OCI-LY1 (cell line): Measurements from ENCODE around the gene KATNBL1.
"Not testable (repeated sequence)": the region's sequence is repeated elsewhere in the genome, so short reads cannot be mapped to it uniquely, and the experiment has no call there.

Experiments
- H2AFZ ChIP-seq: fragments of 200-600 bp; sonication (generic), shearing (Covaris generic); 2 replicates; pipeline ENCODE4 v1.6.0; 2014; ENCODE audit warnings: antibody characterized with exemption, mild to moderate bottlenecking, low read length
- H3F3A ChIP-seq: fragments of 200-600 bp; sonication (generic), shearing (Covaris generic); 2 replicates; pipeline ENCODE4 v1.6.0; 2014; ENCODE audit warnings: mild to moderate bottlenecking, antibody characterized with exemption, low read length, moderate library complexity; ENCODE audit not compliant: insufficient read depth
- H3K27ac ChIP-seq: fragments of 200-600 bp; sonication (generic); 2 replicates; pipeline ENCODE4 v1.5.1; 2014; ENCODE audit warnings: low read length, mixed run types, mild to moderate bottlenecking, low read depth; ENCODE audit not compliant: poor library complexity, severe bottlenecking
- H3K27me3 ChIP-seq: fragments of 200-600 bp; sonication (generic); 2 replicates; pipeline ENCODE4 v1.6.0; 2014; ENCODE audit warnings: antibody characterized with exemption, mild to moderate bottlenecking, low read length, moderate library complexity; ENCODE audit not compliant: insufficient read depth
- H3K36me3 ChIP-seq: fragments of 200-600 bp; sonication (generic); 2 replicates; pipeline ENCODE4 v1.6.1; 2014; ENCODE audit warnings: mild to moderate bottlenecking, antibody characterized with exemption, low read length, moderate library complexity, mixed read lengths; ENCODE audit not compliant: insufficient read depth
- H3K4me1 ChIP-seq: fragments of 200-600 bp; sonication (generic); 2 replicates; pipeline ENCODE4 v1.5.1; 2014; ENCODE audit warnings: mild to moderate bottlenecking, low read length, moderate library complexity; ENCODE audit not compliant: insufficient read depth, severe bottlenecking
- H3K4me2 ChIP-seq: fragments of 200-600 bp; sonication (generic), shearing (Covaris generic); 2 replicates; pipeline ENCODE4 v1.6.1; 2014; ENCODE audit warnings: low read length
- H3K4me3 ChIP-seq: fragments of 200-600 bp; sonication (generic); 2 replicates; pipeline ENCODE4 v1.5.1; 2014; ENCODE audit warnings: low read length, low read depth, mild to moderate bottlenecking, mixed read lengths; ENCODE audit not compliant: poor library complexity, severe bottlenecking
- H3K79me2 ChIP-seq: fragments of 200-600 bp; shearing (Covaris generic); 2 replicates; pipeline ENCODE4 v1.6.1; 2016; ENCODE audit warnings: mixed run types, low read length, mixed read lengths; ENCODE audit not compliant: insufficient read depth
- H3K9ac ChIP-seq: fragments of 200-600 bp; sonication (generic), shearing (Covaris generic); 2 replicates; pipeline ENCODE4 v1.6.1; 2014; ENCODE audit warnings: mild to moderate bottlenecking, low read length, mixed read lengths
- H3K9me2 ChIP-seq: fragments of 200-600 bp; sonication (generic), shearing (Covaris generic); 2 replicates; pipeline ENCODE4 v1.6.1; 2014; ENCODE audit warnings: low read depth, mild to moderate bottlenecking, low read length, mixed read lengths
- H3K9me3 ChIP-seq: fragments of 200-600 bp; shearing (Covaris generic); 2 replicates; pipeline ENCODE4 v1.6.1; 2014; ENCODE audit warnings: low read length, mixed read lengths
- H4K20me1 ChIP-seq: fragments of 200-600 bp; sonication (generic), shearing (Covaris generic); 2 replicates; pipeline ENCODE4 v1.6.0; 2016; ENCODE audit warnings: mild to moderate bottlenecking, low read length; ENCODE audit not compliant: insufficient read depth
- CTCF ChIP-seq: fragments of 200-600 bp; sonication (generic), shearing (Covaris generic); IDR thresholded peaks from 2 replicates; pipeline ENCODE4 v1.5.1; 2017; ENCODE audit warnings: mild to moderate bottlenecking, antibody characterized with exemption, low read length, moderate library complexity, mixed read lengths
- EZH2 ChIP-seq: fragments of 200-600 bp; sonication (generic), shearing (Covaris generic); IDR thresholded peaks from 2 replicates; pipeline ENCODE4 v1.8.0; 2017; ENCODE audit warnings: borderline replicate concordance, mixed run types, mild to moderate bottlenecking, antibody characterized with exemption, low read length, moderate library complexity, mixed read lengths

Gene KATNBL1

GRCh38 chr15:34203936-34204335 is 6.0 kb downstream of the KATNBL1 start:
- no peak for TF ChIP-seq EZH2
- no peak for TF ChIP-seq CTCF
- Histone ChIP-seq H3K79me2 (peaks cover 13% of the 10 kb centered on the region), H3K9ac (no peak overlapping the region), H3F3A (no peaks in the 10 kb centered on the region), H3K9me2 (no peaks in the 10 kb centered on the region), H3K4me3 (no peak overlapping the region), H3K27ac (no peak overlapping the region), H3K4me1 (peaks cover 9% of the 10 kb centered on the region), H3K36me3 (peaks cover 5% of the 10 kb centered on the region; the same call in 1 of the 2 replicates), H2AFZ (no peak overlapping the region), H4K20me1 (no peaks in the 10 kb centered on the region), H3K27me3 (no peaks in the 10 kb centered on the region), H3K4me2 (no peak overlapping the region), H3K9me3 (0 out of 2 replicates have a peak, but pooled peaks cover 3% of the 10 kb centered on the region)

- TF ChIP-seq CTCF = no peak
- no peak for TF ChIP-seq EZH2
- H3K4me2 ChIP-seq = no peak overlapping the region
Measured at GRCh38 chr15:34203305-34203704, 6.6 kb downstream of the KATNBL1 start.

GRCh38 chr15:34193272-34193671 is 16.6 kb downstream of the KATNBL1 start:
- H3K27ac ChIP-seq, H4K20me1 ChIP-seq, H3K9me3 ChIP-seq, H3K4me3 ChIP-seq, H3K27me3 ChIP-seq, H3K4me2 ChIP-seq, H3K36me3 ChIP-seq, H3K9ac ChIP-seq, H3K4me1 ChIP-seq, H3F3A ChIP-seq, H2AFZ ChIP-seq, H3K9me2 ChIP-seq: not testable (repeated sequence)
- H3K79me2 ChIP-seq = peaks cover 18% of the 10 kb centered on the region; the same call in 1 of the 2 replicates

More at GRCh38 chr15:34203305-34203704, 6.6 kb downstream of the KATNBL1 start:
- no peaks in the 10 kb centered on the region for H3F3A ChIP-seq
- no peak overlapping the region for H3K4me3 ChIP-seq
- H3K36me3 ChIP-seq = peaks cover 5% of the 10 kb centered on the region; the same call in 1 of the 2 replicates
- no peak overlapping the region for H3K27ac ChIP-seq
- 0 out of 2 replicates have a peak, but pooled peaks cover 3% of the 10 kb centered on the region for H3K9me3 ChIP-seq
- no peaks in the 10 kb centered on the region for H3K9me2 ChIP-seq
- no peaks in the 10 kb centered on the region for H3K27me3 ChIP-seq
- peaks cover 3% of the 10 kb centered on the region for H3K4me1 ChIP-seq
- H3K79me2 ChIP-seq = peaks cover 7% of the 10 kb centered on the region; the same call in 1 of the 2 replicates
- H4K20me1 ChIP-seq = no peaks in the 10 kb centered on the region
- no peak overlapping the region for H2AFZ ChIP-seq
- no peak overlapping the region for H3K9ac ChIP-seq

- no peaks in the 10 kb centered on the region for H3K27me3 ChIP-seq
- H3K4me1 ChIP-seq = peaks cover 7% of the 10 kb centered on the region
- no peaks in the 10 kb centered on the region for H3F3A ChIP-seq
- TF ChIP-seq CTCF (no peak), EZH2 (no peak)
- H3K79me2 ChIP-seq = peaks cover 15% of the 10 kb centered on the region; the same call in 1 of the 2 replicates
- H4K20me1 ChIP-seq = no peaks in the 10 kb centered on the region
- no peak overlapping the region for H3K9ac ChIP-seq
- no peaks in the 10 kb centered on the region; the same call in 1 of the 2 replicates for H3K36me3 ChIP-seq
- H3K4me2 ChIP-seq = no peak overlapping the region
- H3K9me2 ChIP-seq = no peaks in the 10 kb centered on the region
- no peak overlapping the region for H3K4me3 ChIP-seq
- H3K9me3 ChIP-seq = peaks cover 4% of the 10 kb centered on the region; the same call in 1 of the 2 replicates
- no peak overlapping the region for H2AFZ ChIP-seq
- H3K27ac ChIP-seq = no peak overlapping the region
Measured at GRCh38 chr15:34188711-34189110, 21.2 kb downstream of the KATNBL1 start.
